HG02938 (cell line): ENCODE results near the gene ING1.
"Not testable (repeated sequence)": the region's sequence is repeated elsewhere in the genome, so short reads cannot be mapped to it uniquely, and the experiment has no call there.

ENCODE experiments used
- ATAC-seq: cut with Tn5 transposase; IDR thresholded peaks from one replicate; pipeline ENCODE4 v1.9.1; 2021; ENCODE audit warnings: mild to moderate bottlenecking, moderate library complexity; ENCODE audit not compliant: unreplicated experiment

Gene ING1

DNA sequence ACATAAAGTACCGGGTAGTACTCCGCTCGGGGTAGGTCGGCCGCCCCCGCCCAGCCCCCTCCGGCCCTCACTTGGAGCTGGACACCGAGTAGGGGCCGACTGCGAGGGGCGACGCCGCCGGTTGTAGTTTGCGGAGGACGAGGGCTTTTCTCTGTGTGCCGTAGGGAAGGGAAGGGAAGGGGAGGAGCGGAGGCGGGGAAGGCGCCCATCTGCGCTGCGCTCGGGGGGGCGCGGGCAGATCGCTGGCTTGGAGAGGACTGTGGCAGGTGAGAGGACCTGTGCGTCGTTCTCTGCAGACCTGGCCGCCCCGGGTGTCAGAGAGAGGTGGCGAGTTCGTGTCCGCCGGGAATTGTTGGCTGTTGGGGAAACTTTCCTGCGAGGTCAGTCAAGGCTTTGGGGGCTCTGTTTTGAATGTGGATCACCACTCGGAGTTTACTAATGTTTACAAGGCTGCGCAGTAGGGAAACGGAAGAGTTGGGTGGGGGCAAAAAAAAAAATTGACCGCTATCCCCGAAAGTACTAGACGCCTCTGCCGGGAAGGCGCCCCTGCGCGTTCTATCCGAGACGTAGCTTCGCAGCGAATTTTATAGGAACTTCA, 1.4 kb downstream of the ING1 start:
- no peak for ATAC-seq

- ATAC-seq = peak; percentile 59
Measured at GRCh38 chr13:110715395-110716246, 2.1 kb downstream of the ING1 start.

GRCh38 chr13:110716247-110716515, 2.7 kb downstream of the ING1 start:
- ATAC-seq = no peak

- no peak for ATAC-seq
Measured at GRCh38 chr13:110719036-110719710, 5.7 kb downstream of the ING1 start.

DNA sequence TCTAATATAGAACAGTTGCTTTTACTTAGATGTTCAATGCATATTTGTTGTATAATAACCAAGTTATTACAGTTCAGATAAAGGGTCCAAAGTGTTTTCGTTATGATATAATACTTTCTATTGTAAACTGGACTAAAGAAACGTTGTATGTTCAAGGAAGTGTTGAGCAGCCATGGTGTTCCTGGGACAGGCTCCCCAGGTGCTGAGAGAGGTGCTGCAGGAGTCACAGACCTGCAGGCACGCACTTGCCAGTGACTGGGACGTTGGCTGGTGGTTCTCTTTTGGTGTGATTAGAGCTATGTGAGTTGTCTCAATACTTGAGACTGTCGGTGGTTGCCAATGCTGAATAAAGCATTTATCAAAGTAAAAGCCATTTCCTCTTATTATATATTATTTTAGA, 9.5 kb downstream of the ING1 start:
- ATAC-seq = no peak

GRCh38 chr13:110723598-110723997, 10.1 kb downstream of the ING1 start:
- no peak for ATAC-seq

- ATAC-seq = not testable (repeated sequence)
Measured at GRCh38 chr13:110726153-110726552, 12.7 kb downstream of the ING1 start.

- ATAC-seq = no peak
Measured at GRCh38 chr13:110726726-110727125, 13.2 kb downstream of the ING1 start.

- ATAC-seq = no peak
Measured at GRCh38 chr13:110731072-110731471, 17.6 kb downstream of the ING1 start.

DNA sequence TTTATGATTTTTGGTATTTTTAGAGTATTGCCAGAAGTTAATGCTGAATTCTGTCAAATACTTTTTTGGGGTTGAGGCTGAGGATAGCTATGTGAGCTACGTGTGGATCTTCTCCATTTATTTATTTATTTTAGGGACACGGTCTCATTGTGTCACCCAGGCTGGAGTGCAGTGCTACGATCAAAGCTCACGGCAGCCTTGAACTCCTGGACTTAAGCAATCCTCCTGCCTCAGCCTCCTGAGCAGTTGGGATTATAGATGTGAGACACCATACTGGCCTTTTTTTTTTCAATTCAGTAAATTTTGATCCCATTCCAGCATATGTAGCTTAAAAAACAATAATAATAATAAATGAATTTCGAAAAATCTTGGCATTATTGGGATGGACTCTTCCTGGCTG, 21.1 kb downstream of the ING1 start:
- ATAC-seq = no peak

DNA sequence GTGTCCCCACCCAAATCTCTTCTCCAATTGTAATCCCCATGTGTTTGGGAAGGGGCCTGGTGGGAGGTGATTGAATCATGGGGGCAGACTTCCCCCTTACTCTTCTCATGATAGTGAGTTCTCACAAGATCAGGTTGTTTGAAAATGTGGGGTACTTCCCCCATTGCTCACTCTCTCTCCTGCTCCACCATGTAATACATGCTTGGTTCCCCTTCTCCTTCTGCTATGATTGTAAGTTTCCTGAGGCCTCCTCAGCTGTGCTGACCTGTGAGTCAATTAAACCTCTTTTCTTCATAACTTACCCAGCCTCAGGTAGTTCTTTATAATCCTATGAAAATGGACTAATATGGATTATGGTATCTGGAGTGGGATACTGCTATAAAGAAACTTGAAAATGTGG, 24.1 kb downstream of the ING1 start:
- no peak for ATAC-seq

- ATAC-seq = no peak
Measured at GRCh38 chr13:110743687-110744086, 30.2 kb downstream of the ING1 start.

- ATAC-seq = no peak
Measured at GRCh38 chr13:110746438-110746837, 32.9 kb downstream of the ING1 start.

- no peak for ATAC-seq
Measured at GRCh38 chr13:110748271-110748670, 34.8 kb downstream of the ING1 start.

- ATAC-seq = no peak
Measured at GRCh38 chr13:110756219-110756631, 42.7 kb downstream of the ING1 start.

DNA sequence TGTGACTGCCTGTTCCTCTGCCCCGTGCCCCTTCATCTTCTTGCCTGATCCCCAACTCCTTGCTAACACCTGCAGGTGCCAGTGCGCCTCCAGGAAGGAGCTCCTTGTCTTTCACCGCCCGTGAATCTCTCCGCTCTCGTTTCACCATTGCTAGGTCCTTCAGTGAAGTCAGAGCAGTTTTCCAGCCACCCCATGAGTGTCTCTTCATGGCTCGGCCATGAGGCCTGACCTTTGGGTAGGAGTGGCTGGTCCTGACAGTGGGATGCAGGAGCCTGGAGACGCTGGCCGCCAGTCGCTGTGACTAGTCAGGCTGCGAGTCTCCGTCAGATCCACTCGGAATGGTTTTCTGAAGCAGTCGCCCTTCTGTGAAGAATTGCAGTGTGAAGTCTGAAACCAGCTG, 43.8 kb downstream of the ING1 start:
- ATAC-seq = no peak

GRCh38 chr13:110758195-110758805, 44.8 kb downstream of the ING1 start:
- ATAC-seq = no peak

DNA sequence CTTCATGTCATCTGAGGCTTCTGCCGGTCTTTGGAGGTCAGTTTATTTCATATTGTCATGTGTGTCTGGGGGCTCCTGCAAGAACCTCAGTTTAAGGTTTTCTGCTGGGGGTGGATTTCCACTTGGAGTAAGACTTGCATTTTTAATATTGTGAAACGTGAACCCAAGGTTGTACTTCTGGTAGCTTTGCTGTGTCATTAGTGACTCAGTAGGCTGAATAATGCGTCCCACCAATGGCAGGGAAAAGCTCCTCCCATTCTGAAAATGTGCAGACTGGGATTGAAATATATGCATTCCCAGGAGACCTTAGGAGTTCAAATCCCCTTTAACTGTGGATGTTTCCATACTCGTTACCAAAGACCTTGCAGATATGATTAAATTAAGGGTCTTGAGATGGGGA, 46.2 kb downstream of the ING1 start:
- ATAC-seq = no peak

- no peak for ATAC-seq
Measured at GRCh38 chr13:110760611-110761010, 47.1 kb downstream of the ING1 start.

DNA sequence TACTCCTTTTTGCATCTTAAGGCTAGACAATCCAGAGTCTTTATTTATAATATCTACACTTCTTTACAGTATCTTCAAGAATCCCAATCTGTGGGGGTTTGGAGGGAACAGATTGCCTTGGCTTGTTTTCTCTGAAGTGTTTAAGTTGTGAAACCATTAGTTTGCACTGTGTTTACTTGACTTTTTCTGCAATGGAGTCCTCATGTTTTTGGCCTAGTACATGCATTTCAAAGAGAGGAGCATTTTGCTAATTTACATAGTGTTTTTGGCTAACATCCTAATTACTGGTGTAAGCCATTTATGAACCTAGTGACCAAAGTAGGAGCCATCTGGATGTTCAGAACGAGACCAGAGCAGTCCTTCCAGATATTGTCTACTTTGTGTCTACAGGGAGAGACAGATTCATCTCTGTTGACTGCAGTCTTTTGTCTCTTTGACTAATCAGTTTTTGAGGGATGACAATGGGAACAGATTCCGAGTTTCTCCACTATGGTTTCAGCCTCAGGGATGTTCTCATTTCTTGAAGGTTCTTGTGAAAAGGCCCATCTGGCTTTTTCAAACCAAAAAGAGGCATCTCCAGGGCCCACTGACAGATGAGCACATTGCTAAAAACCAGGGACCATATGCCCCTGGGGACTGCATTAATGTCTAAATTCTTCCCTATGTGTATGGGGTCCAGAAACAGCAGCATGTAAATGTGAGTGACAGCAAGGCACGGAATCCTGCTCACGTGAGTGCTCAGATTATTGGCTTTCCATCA, 53.4 kb downstream of the ING1 start:
- ATAC-seq = no peak

DNA sequence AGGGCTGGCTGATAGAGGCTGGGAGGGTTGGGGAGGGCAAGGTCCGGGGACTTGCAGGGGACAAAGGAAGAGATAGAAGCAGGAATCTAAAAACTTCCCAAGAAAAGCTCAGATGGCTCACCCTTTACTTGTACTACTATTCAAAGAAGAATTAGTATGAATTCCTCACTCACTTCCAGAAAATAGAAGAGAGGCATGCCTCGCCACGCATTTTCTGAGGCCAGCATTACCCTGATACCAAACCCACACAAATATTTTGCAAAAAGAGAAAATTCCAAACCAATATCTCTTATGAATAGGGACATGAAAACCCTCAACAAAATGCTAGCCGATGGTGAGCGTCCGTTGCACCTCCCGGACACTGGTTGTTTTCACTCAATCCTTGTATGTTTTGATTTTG, 54.0 kb downstream of the ING1 start:
- no peak for ATAC-seq
